Measurements from ENCODE around the gene SPATA2L. TPM values are rescaled to one million over a fixed set of nuclear protein-coding genes. Genes with fewer than 3 reads are reported as not detected.

The SPATA2L gene
- total RNA-seq, 1 experiment from 2014 or later: 15.3 TPM

DNA sequence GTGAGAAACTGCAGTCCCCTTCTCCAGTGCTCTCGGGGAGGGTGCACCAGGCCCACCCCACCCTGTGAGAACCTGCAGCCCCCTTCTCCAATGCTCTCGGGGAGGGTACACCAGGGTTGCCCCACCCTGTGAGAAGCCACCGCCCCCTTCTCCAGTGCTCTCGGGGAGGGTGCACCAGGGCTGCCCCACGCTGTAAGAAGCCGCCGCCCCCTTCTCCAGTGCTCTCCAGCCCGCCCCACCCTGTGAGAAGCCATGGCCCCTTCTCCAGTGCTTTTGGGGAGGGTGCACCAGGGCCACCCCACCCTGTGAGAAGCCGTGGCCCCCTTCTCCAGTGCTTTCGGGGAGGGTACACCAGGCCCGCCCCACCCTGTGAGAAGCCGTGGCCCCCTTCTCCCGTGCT lies 31.8 kb downstream of the SPATA2L start:
- TF ChIP-seq, protein P1, sequence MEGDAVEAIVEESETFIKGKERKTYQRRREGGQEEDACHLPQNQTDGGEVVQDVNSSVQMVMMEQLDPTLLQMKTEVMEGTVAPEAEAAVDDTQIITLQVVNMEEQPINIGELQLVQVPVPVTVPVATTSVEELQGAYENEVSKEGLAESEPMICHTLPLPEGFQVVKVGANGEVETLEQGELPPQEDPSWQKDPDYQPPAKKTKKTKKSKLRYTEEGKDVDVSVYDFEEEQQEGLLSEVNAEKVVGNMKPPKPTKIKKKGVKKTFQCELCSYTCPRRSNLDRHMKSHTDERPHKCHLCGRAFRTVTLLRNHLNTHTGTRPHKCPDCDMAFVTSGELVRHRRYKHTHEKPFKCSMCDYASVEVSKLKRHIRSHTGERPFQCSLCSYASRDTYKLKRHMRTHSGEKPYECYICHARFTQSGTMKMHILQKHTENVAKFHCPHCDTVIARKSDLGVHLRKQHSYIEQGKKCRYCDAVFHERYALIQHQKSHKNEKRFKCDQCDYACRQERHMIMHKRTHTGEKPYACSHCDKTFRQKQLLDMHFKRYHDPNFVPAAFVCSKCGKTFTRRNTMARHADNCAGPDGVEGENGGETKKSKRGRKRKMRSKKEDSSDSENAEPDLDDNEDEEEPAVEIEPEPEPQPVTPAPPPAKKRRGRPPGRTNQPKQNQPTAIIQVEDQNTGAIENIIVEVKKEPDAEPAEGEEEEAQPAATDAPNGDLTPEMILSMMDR (conservative IDR thresholded peaks at IDR 0.05): no peak
- no peak for TF ChIP-seq EZH2 (IDR thresholded peaks at IDR 0.05; ENCODE audit: low read depth)
- H3K4me2 ChIP-seq: no peak overlapping the region
- no TSS peak for BruUV-seq (replicated peaks)
- H3K4me3 ChIP-seq: no peak overlapping the region
- H3F3A ChIP-seq (ENCODE audit: insufficient read depth, low read depth): peaks cover 7% of the 10 kb centered on the region; the same call in 1 of the 2 replicates
- H4K20me1 ChIP-seq (ENCODE audit: insufficient read depth): no peaks in the 10 kb centered on the region
- DNase-seq: no peak
- no peaks in the 10 kb centered on the region for H3K9me3 ChIP-seq (ENCODE audit: insufficient read depth, low read depth)
- no peaks in the 10 kb centered on the region for H3K36me3 ChIP-seq (ENCODE audit: low read depth)
- H3K4me1 ChIP-seq (replicated peaks; ENCODE audit: insufficient read depth): 0 out of 2 replicates have a peak, but pooled peaks cover 4% of the 10 kb centered on the region
- H2AFZ ChIP-seq: no peak overlapping the region
- no peaks in the 10 kb centered on the region for H3K79me2 ChIP-seq (ENCODE audit: low read depth)
- ChIA-PET POLR2A (ENCODE audit: unreplicated experiment) (no interaction called here), CTCF (no interaction called here)
- intact Hi-C loops (cut with micrococcal nuclease; ENCODE audit: unreplicated experiment): no loop called here
- no peaks in the 10 kb centered on the region for H3K9me2 ChIP-seq (ENCODE audit: insufficient read depth)
- H3K27ac ChIP-seq: no peak overlapping the region
- no peaks in the 10 kb centered on the region for H3K27me3 ChIP-seq (ENCODE audit: insufficient read depth, low read depth)

DNA sequence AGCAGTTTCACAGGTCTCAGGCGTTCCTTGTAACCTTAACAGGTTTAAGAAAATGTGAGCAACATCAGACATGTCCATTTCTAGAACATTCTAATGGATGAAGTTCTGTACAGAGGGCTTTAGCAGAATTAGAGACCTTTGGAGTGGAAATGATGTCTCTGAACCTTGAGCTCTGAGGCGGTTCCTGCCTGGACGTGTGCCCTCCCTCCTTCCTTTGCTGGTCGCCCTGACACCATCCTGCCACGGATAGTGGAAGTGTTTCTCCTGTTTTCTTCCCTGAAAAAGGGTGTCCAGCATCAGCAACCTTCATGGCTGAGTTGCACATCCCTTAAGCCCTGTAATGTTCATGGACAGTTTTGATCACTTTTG lies 32.7 kb downstream of the SPATA2L start:
- H3K4me3 ChIP-seq: no peak overlapping the region
- H3K27me3 ChIP-seq (ENCODE audit: insufficient read depth, low read depth): no peaks in the 10 kb centered on the region
- H2AFZ ChIP-seq: no peak overlapping the region
- H4K20me1 ChIP-seq (ENCODE audit: insufficient read depth): no peaks in the 10 kb centered on the region
- no peak overlapping the region for H3K4me2 ChIP-seq
- no peaks in the 10 kb centered on the region for H3K79me2 ChIP-seq (ENCODE audit: low read depth)
- H3F3A ChIP-seq (ENCODE audit: insufficient read depth, low read depth): peaks cover 7% of the 10 kb centered on the region; the same call in 1 of the 2 replicates
- no peaks in the 10 kb centered on the region for H3K36me3 ChIP-seq (ENCODE audit: low read depth)
- H3K27ac ChIP-seq: no peak overlapping the region
- H3K9me3 ChIP-seq (ENCODE audit: insufficient read depth, low read depth): no peaks in the 10 kb centered on the region
- CTCF ChIA-PET: interaction anchor here (0.7 kb wide), 2 partner anchors 165 to 254 kb away, joined by 3 read pairs; no protein-coding TSS in a partner anchor
- no peak for DNase-seq
- H3K4me1 ChIP-seq (replicated peaks; ENCODE audit: insufficient read depth): 0 out of 2 replicates have a peak, but pooled peaks cover 4% of the 10 kb centered on the region
- intact Hi-C loops (cut with micrococcal nuclease; ENCODE audit: unreplicated experiment): no loop called here
- POLR2A ChIA-PET (ENCODE audit: unreplicated experiment): no interaction called here
- H3K9me2 ChIP-seq (ENCODE audit: insufficient read depth): no peaks in the 10 kb centered on the region
- BruUV-seq (replicated peaks): no TSS peak
- no peak for TF ChIP-seq EZH2 (IDR thresholded peaks at IDR 0.05; ENCODE audit: low read depth)
- TF ChIP-seq, protein P1 (conservative IDR thresholded peaks at IDR 0.05): no peak

DNA sequence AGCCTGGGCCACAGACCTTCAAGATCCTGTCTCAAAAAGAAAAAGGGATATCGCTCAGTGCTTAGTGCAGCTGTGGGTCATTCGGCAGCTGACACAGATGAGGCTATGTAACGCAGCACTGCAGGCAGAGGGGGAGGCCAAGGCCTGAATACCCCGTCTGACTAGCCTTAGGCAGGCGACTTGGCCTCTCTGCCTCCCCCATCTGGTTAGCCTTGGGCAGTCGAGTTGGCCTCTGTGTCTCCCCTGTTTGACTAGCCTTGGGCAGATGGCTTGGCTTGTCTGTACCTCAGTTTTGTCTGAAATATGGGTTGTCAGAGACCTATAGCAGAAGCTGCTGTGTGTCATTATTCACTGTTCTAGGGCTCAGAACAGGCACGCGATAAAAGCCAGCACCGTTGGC lies 33.9 kb downstream of the SPATA2L start:
- Histone ChIP-seq H3K27me3 (ENCODE audit: insufficient read depth, low read depth) (no peaks in the 10 kb centered on the region), H4K20me1 (ENCODE audit: insufficient read depth) (no peaks in the 10 kb centered on the region), H3K4me1 (replicated peaks; ENCODE audit: insufficient read depth) (0 out of 2 replicates have a peak, but pooled peaks cover 4% of the 10 kb centered on the region), H2AFZ (no peak overlapping the region), H3K27ac (no peak overlapping the region), H3K36me3 (ENCODE audit: low read depth) (no peaks in the 10 kb centered on the region), H3K9me2 (ENCODE audit: insufficient read depth) (no peaks in the 10 kb centered on the region), H3K4me2 (no peak overlapping the region), H3K9me3 (ENCODE audit: insufficient read depth, low read depth) (no peaks in the 10 kb centered on the region), H3F3A (ENCODE audit: insufficient read depth, low read depth) (peaks cover 4% of the 10 kb centered on the region; the same call in 1 of the 2 replicates), H3K4me3 (no peak overlapping the region), H3K79me2 (ENCODE audit: low read depth) (no peaks in the 10 kb centered on the region)
- intact Hi-C loops (cut with micrococcal nuclease; ENCODE audit: unreplicated experiment): no loop called here
- ChIA-PET POLR2A (ENCODE audit: unreplicated experiment) (no interaction called here), CTCF (no interaction called here)
- DNase-seq: no peak
- no TSS peak for BruUV-seq (replicated peaks)
- TF ChIP-seq, protein P1 (conservative IDR thresholded peaks at IDR 0.05): no peak
- no peak for TF ChIP-seq EZH2 (IDR thresholded peaks at IDR 0.05; ENCODE audit: low read depth)
